Panc1 (cell line): ENCODE measurements around the gene CNN3. TPM values are rescaled to one million over a fixed set of nuclear protein-coding genes. Genes with fewer than 3 reads are reported as not detected.

Source experiments
- ATAC-seq: fragments of 200-7000 bp; cut with Tn5 transposase; 2 replicates; pipeline ENCODE4 v1.9.1; 2020; ENCODE audit warnings: mild to moderate bottlenecking, moderate library complexity
- BruUV-seq: library from RNA; stranded (reverse); fragments of 400-500 nt; replicated peaks from 2 replicates; lab custom pipeline; 2021; lab: Mats Ljungman, UMichigan
- CTCF ChIA-PET: fragments of 300-600 bp; sonication (Branson Sonifier 250); formaldehyde crosslinking; loops from one replicate; lab custom pipeline; 2022; ENCODE audit warnings: antibody characterized with exemption; lab: Charles Lee
- POLR2A ChIA-PET: fragments of 300-600 bp; sonication (Branson Sonifier 250); formaldehyde crosslinking; loops from one replicate; lab custom pipeline; 2022; ENCODE audit warnings: antibody characterized with exemption; lab: Charles Lee
- DNase-seq: peaks from one replicate; pipeline ENCODE4 v3.0.0-alpha.2; 2010; ENCODE audit warnings: low read depth, low spot score
- H3K27ac ChIP-seq: 2 replicates; pipeline ENCODE4 v1.5.1; 2011; ENCODE audit warnings: mild to moderate bottlenecking, low read length, inconsistent platforms
- H3K27me3 ChIP-seq: fragments of 200-500 bp; sonication (Bioruptor generic); 2 replicates; pipeline ENCODE4 v1.6.0; 2014; ENCODE audit warnings: low read length, inconsistent platforms; ENCODE audit not compliant: control insufficient read depth, insufficient read depth
- H3K36me3 ChIP-seq: fragments of 200-500 bp; sonication (Bioruptor generic); 2 replicates; pipeline ENCODE4 v1.5.1; 2014; ENCODE audit warnings: inconsistent platforms, mild to moderate bottlenecking, low read length, moderate library complexity; ENCODE audit not compliant: control insufficient read depth, insufficient read depth
- H3K4me1 ChIP-seq: 2 replicates; pipeline ENCODE4 v1.5.1; 2011; ENCODE audit warnings: inconsistent platforms, mild to moderate bottlenecking, low read length, moderate library complexity; ENCODE audit not compliant: control insufficient read depth, insufficient read depth
- H3K4me3 ChIP-seq, 2 experiments: 2 replicates each; pipeline ENCODE4 v1.5.1; 2011 to 2012; ENCODE audit warnings: low read depth in 2 of 2, low read length in 2 of 2, mild to moderate bottlenecking in 2 of 2, inconsistent platforms in 1 of 2, moderate library complexity in 1 of 2
- H3K9me3 ChIP-seq: fragments of 200-500 bp; sonication (Bioruptor generic); 2 replicates; pipeline ENCODE4 v1.5.1; 2014; ENCODE audit warnings: low read depth, mild to moderate bottlenecking, inconsistent platforms, low read length, moderate library complexity; ENCODE audit not compliant: control insufficient read depth, insufficient read depth
- CTCF ChIP-seq: fragments of 450-650 bp; IDR thresholded peaks from 2 replicates; pipeline ENCODE4 v1.5.1; 2017; ENCODE audit warnings: mild to moderate bottlenecking
- POLR2AphosphoS5 ChIP-seq: IDR thresholded peaks from 2 replicates; pipeline ENCODE4 v1.6.1; 2012; ENCODE audit warnings: mild to moderate bottlenecking, low read depth, low read length, moderate library complexity
- REST ChIP-seq, 2 experiments: IDR thresholded peaks; 2 replicates each; pipeline ENCODE4 v1.6.1; 2011 to 2012; ENCODE audit warnings: low read depth in 2 of 2, control low read depth in 1 of 2, low read length in 1 of 2, mild to moderate bottlenecking in 1 of 2, moderate library complexity in 1 of 2; ENCODE audit not compliant: insufficient read depth in 1 of 2
- SIN3A ChIP-seq: IDR thresholded peaks from 2 replicates; pipeline ENCODE4 v1.6.1; 2012; ENCODE audit warnings: low read depth, mild to moderate bottlenecking, low read length, moderate library complexity, borderline replicate concordance; ENCODE audit not compliant: insufficient read depth
- TCF7L2 ChIP-seq: IDR thresholded peaks from 2 replicates; pipeline ENCODE4 v1.6.1; 2011; ENCODE audit warnings: mild to moderate bottlenecking, low read depth, low read length, inconsistent platforms
- in situ Hi-C: cut with HindIII; loops from 2 replicates; pipeline ENCODE4 v1.10.0; 2016; ENCODE audit warnings: low sequenced_read_pairs, low pct_unique_long_range_greater_than_20kb
- intact Hi-C: fragments of 100-400 bp; cut with micrococcal nuclease; formaldehyde crosslinking; loops from one replicate; pipeline ENCODE4 v1.10.0; 2022; ENCODE audit not compliant: unreplicated experiment
- total RNA-seq: library from RNA; stranded (reverse); gene quantifications from one replicate; pipeline ENCODE4 v1.2.1, GENCODE V29; 2021; ENCODE audit not compliant: unreplicated experiment

Gene CNN3
- total RNA-seq, 1 experiment from 2014 or later, result 72.3 TPM

GRCh38 chr1:94908965-94909364 is 17.9 kb downstream of the CNN3 start:
- Histone ChIP-seq H3K4me3 (no peak overlapping the region), H3K27me3 (no peaks in the 10 kb centered on the region), H3K36me3 (no peaks in the 10 kb centered on the region), H3K27ac (no peak overlapping the region), H3K4me1 (no peaks in the 10 kb centered on the region), H3K9me3 (no peaks in the 10 kb centered on the region)
- TF ChIP-seq REST (IDR thresholded peaks at IDR 0.05; ENCODE audit: insufficient read depth in 1 of 2, low read depth in 2 of 2, low read length in 1 of 2) (no peak), TCF7L2 (no peak), SIN3A (no peak), POLR2AphosphoS5 (no peak), CTCF (no peak)
- no peak for ATAC-seq
- DNase-seq, result no peak
- no TSS peak for BruUV-seq
- intact Hi-C loops (no loop called here), in situ Hi-C loops (no loop called here)
- ChIA-PET POLR2A (no interaction called here), CTCF (no interaction called here)

- Histone ChIP-seq H3K27ac (no peak overlapping the region), H3K4me3 (no peak overlapping the region), H3K9me3 (no peaks in the 10 kb centered on the region), H3K36me3 (no peaks in the 10 kb centered on the region), H3K4me1 (no peaks in the 10 kb centered on the region), H3K27me3 (no peaks in the 10 kb centered on the region)
- ChIA-PET POLR2A (interaction anchor here (0.5 kb wide), 1 partner anchor 326 kb away, joined by 3 read pairs; the partner anchor contains the start of gene RWDD3), CTCF (no interaction called here)
- no peak for DNase-seq
- intact Hi-C loops (no loop called here), in situ Hi-C loops (no loop called here)
- ATAC-seq, result no peak
- no TSS peak for BruUV-seq
- TF ChIP-seq TCF7L2, result no peak
- no peak for TF ChIP-seq SIN3A
- no peak for TF ChIP-seq REST (IDR thresholded peaks at IDR 0.05; ENCODE audit: insufficient read depth in 1 of 2, low read depth in 2 of 2, low read length in 1 of 2)
- TF ChIP-seq CTCF, result no peak
- no peak for TF ChIP-seq POLR2AphosphoS5
Measured at GRCh38 chr1:94908190-94908589, 18.7 kb downstream of the CNN3 start.
